Lower leg skin (tissue), 4 donors: ENCODE results near the gene RNF19B. TPM values are rescaled to one million over a fixed set of nuclear protein-coding genes. Genes with fewer than 3 reads are reported as not detected.

Experiments
- DNase-seq, 2 donors: peaks; one replicate each; pipeline ENCODE4 v3.0.0-alpha.2; 2019; ENCODE audit warnings: low spot score in 2 of 2
- H3K4me3 ChIP-seq: fragments of 200-600 bp; sonication (generic); 2 replicates; pipeline ENCODE4 v1.5.1; 2017; ENCODE audit warnings: mild to moderate bottlenecking, low read depth; ENCODE audit not compliant: poor library complexity, severe bottlenecking
- CTCF ChIP-seq, 3 donors: fragments of 450-650 bp; IDR thresholded peaks; one replicate each; pipeline ENCODE4 v1.5.1; 2016; ENCODE audit warnings: antibody characterized with exemption in 3 of 3, mild to moderate bottlenecking in 3 of 3, moderate library complexity in 2 of 3
- POLR2A ChIP-seq, 2 donors: fragments of 450-650 bp; IDR thresholded peaks; one replicate each; pipeline ENCODE4 v1.6.1; 2016 to 2017; ENCODE audit warnings: antibody characterized with exemption in 2 of 2, mild to moderate bottlenecking in 1 of 2, moderate library complexity in 1 of 2
- WGBS, 2 donors: methylation state at CpG; one replicate each; pipeline ENCODE4 v1.1.5; 2018; 5-methylcytosine and 5-hydroxymethylcytosine counted together
- intact Hi-C: fragments of 100-400 bp; cut with DNase I; formaldehyde crosslinking; loops from one replicate; pipeline ENCODE4 v1.15.0; 2023; ENCODE audit warnings: low total_unique reads
- total RNA-seq, 4 donors: library from RNA; depleted of rRNA; stranded (reverse); fragments of >200 nt; gene quantifications; one replicate each; pipeline ENCODE4 v1.1.0, GENCODE V29; 2016

Gene RNF19B
- 10 to 100 TPM; 29.5 to 42.6 (median 37.5) TPM for total RNA-seq

GRCh38 chr1:32964461-32965250, at the start of gene RNF19B:
Gene RNF19B (minus strand): TSS chr1:32964809. CDS start chr1:32964685, 124 bp downstream.
- intact Hi-C loops: no loop called here
- TF ChIP-seq CTCF (IDR thresholded peaks at IDR 0.05) (no peak), POLR2A (IDR thresholded peaks at IDR 0.05) (peak in 1 of 2 donors; percentile 95)
- peak within 1 kb of the TSS; percentile 82 for H3K4me3 ChIP-seq
- peak; percentile 94 to 99 for DNase-seq
- 2 to 3% methylated on average over 25 to 27 of the region's 83 CpGs for WGBS, 2 donors

- intact Hi-C loops: no loop called here
- H3K4me3 ChIP-seq: no peak overlapping the region
- WGBS, 2 donors: 47 to 65% methylated on average over 1 of the region's 1 CpG
- TF ChIP-seq CTCF (IDR thresholded peaks at IDR 0.05): no peak
- TF ChIP-seq POLR2A (IDR thresholded peaks at IDR 0.05): no peak
- no peak for DNase-seq
Measured at GRCh38 chr1:33013791-33014190, 49.2 kb upstream of the RNF19B start.

GRCh38 chr1:33012165-33012564, 47.6 kb upstream of the RNF19B start:
- no peak for DNase-seq
- H3K4me3 ChIP-seq: no peak overlapping the region
- intact Hi-C loops: no loop called here
- TF ChIP-seq CTCF (IDR thresholded peaks at IDR 0.05): no peak
- no peak for TF ChIP-seq POLR2A (IDR thresholded peaks at IDR 0.05)
- 59 to 64% methylated on average over 3 of the region's 3 CpGs for WGBS, 2 donors

- TF ChIP-seq CTCF (IDR thresholded peaks at IDR 0.05) (no peak), POLR2A (IDR thresholded peaks at IDR 0.05) (no peak)
- no peak overlapping the region for H3K4me3 ChIP-seq
- WGBS, 2 donors: 31 to 32% methylated on average over 5 of the region's 5 CpGs
- intact Hi-C loops: no loop called here
- peak in 1 of 2 donors; percentile 65 for DNase-seq
Measured at GRCh38 chr1:33010932-33011731, 46.5 kb upstream of the RNF19B start.

- no peak for DNase-seq
- TF ChIP-seq CTCF (IDR thresholded peaks at IDR 0.05) (no peak), POLR2A (IDR thresholded peaks at IDR 0.05) (no peak)
- intact Hi-C loops: no loop called here
- no peak overlapping the region for H3K4me3 ChIP-seq
- 0 to 74% methylated on average over 1 of the region's 1 CpG for WGBS, 2 donors
Measured at GRCh38 chr1:33009561-33009960, 45.0 kb upstream of the RNF19B start.
